ENCODE results near the gene DUOX1. TPM values are rescaled to one million over a fixed set of nuclear protein-coding genes. Genes with fewer than 3 reads are reported as not detected.
"Not testable (repeated sequence)": the region's sequence is repeated elsewhere in the genome, so short reads cannot be mapped to it uniquely, and the experiment has no call there.

DUOX1 gene
- total RNA-seq, 1 donor from 2014 or later = 0.11 TPM

- Mint-ChIP-seq H3K36me3 (ENCODE audit: low read depth) (no peaks in the 10 kb centered on the region), H3K27me3 (peaks cover 52% of the 10 kb centered on the region), H3K4me1 (peaks cover 11% of the 10 kb centered on the region), H3K27ac (no peak overlapping the region), H3K9me3 (no peaks in the 10 kb centered on the region), H3K4me3 (peak overlapping the region; percentile 77)
- TF ChIP-seq CTCF (IDR thresholded peaks at IDR 0.05) = no peak
- ChIA-PET POLR2A (no interaction called here), CTCF (interaction anchor here (1.1 to 1.2 kb wide), 2 partner anchors 8 to 12 kb away, joined by 3 read pairs; no protein-coding TSS in a partner anchor)
- DNase-seq (no peak), ATAC-seq (ENCODE audit: low read depth) (peak; percentile 72)
- intact Hi-C loops (cut with micrococcal nuclease) = no loop called here
Observed at GRCh38 chr15:45134682-45135604, 5.1 kb downstream of the DUOX1 start.

- CTCF ChIA-PET = not testable (repeated sequence)
Observed at GRCh38 chr15:45135705-45136377, 6.0 kb downstream of the DUOX1 start.

GRCh38 chr15:45136378-45136764 is 6.6 kb downstream of the DUOX1 start:
- DNase-seq (no peak), ATAC-seq (ENCODE audit: low read depth) (no peak)
- no peak for TF ChIP-seq CTCF (IDR thresholded peaks at IDR 0.05)
- Mint-ChIP-seq H3K4me1 (peaks cover 11% of the 10 kb centered on the region), H3K4me3 (peak overlapping the region; percentile 59), H3K27ac (no peak overlapping the region), H3K9me3 (no peaks in the 10 kb centered on the region), H3K36me3 (ENCODE audit: low read depth) (no peaks in the 10 kb centered on the region), H3K27me3 (peaks cover 40% of the 10 kb centered on the region)
- ChIA-PET POLR2A (no interaction called here), CTCF (no interaction called here)
- intact Hi-C loops (cut with micrococcal nuclease) = loop anchor here (1.0 kb wide), 1 partner anchor 18 kb away; no protein-coding TSS in a partner anchor

More at GRCh38 chr15:45135705-45136377, 6.0 kb downstream of the DUOX1 start:
- intact Hi-C loops (cut with micrococcal nuclease) = loop anchor here (1.0 kb wide), 1 partner anchor 18 kb away; no protein-coding TSS in a partner anchor
- DNase-seq; H3K36me3 Mint-ChIP-seq (ENCODE audit: low read depth); H3K9me3 Mint-ChIP-seq; H3K27ac Mint-ChIP-seq; ATAC-seq (ENCODE audit: low read depth); POLR2A ChIA-PET: not testable (repeated sequence)
- Mint-ChIP-seq H3K4me3 (peak overlapping the region; percentile 59), H3K4me1 (peaks cover 11% of the 10 kb centered on the region), H3K27me3 (peaks cover 45% of the 10 kb centered on the region)

GRCh38 chr15:45137703-45138102 is 7.9 kb downstream of the DUOX1 start:
- intact Hi-C loops (cut with micrococcal nuclease) = no loop called here
- H3K27ac Mint-ChIP-seq = no peak overlapping the region
- TF ChIP-seq CTCF (IDR thresholded peaks at IDR 0.05) = no peak
- H3K36me3 Mint-ChIP-seq (ENCODE audit: low read depth) = no peaks in the 10 kb centered on the region
- no peak for DNase-seq
- peaks cover 11% of the 10 kb centered on the region for H3K4me1 Mint-ChIP-seq
- CTCF ChIA-PET = no interaction called here
- H3K4me3 Mint-ChIP-seq = no peak overlapping the region
- POLR2A ChIA-PET = no interaction called here
- no peaks in the 10 kb centered on the region for H3K9me3 Mint-ChIP-seq
- no peak for ATAC-seq (ENCODE audit: low read depth)
- H3K27me3 Mint-ChIP-seq = peaks cover 30% of the 10 kb centered on the region

- H3K27me3 Mint-ChIP-seq = peaks cover 18% of the 10 kb centered on the region
- no peaks in the 10 kb centered on the region for H3K9me3 Mint-ChIP-seq
- intact Hi-C loops (cut with micrococcal nuclease) = no loop called here
- H3K27ac Mint-ChIP-seq = no peak overlapping the region
- peaks cover 11% of the 10 kb centered on the region for H3K4me1 Mint-ChIP-seq
- no peak overlapping the region for H3K4me3 Mint-ChIP-seq
- ChIA-PET POLR2A (no interaction called here), CTCF (interaction anchor here (0.7 kb wide), 2 partner anchors 21 to 33 kb away, joined by 3 read pairs; no protein-coding TSS in a partner anchor)
- no peak for TF ChIP-seq CTCF (IDR thresholded peaks at IDR 0.05)
- no peak for DNase-seq
- ATAC-seq (ENCODE audit: low read depth) = no peak
- no peaks in the 10 kb centered on the region for H3K36me3 Mint-ChIP-seq (ENCODE audit: low read depth)
Observed at GRCh38 chr15:45138814-45139765, 9.3 kb downstream of the DUOX1 start.
